ENCODE data around the gene NRN1L. TPM values are rescaled to one million over a fixed set of nuclear protein-coding genes. Genes with fewer than 3 reads are reported as not detected.

The NRN1L gene
- total RNA-seq, 1 experiment from 2014 or later, result not detected

DNA sequence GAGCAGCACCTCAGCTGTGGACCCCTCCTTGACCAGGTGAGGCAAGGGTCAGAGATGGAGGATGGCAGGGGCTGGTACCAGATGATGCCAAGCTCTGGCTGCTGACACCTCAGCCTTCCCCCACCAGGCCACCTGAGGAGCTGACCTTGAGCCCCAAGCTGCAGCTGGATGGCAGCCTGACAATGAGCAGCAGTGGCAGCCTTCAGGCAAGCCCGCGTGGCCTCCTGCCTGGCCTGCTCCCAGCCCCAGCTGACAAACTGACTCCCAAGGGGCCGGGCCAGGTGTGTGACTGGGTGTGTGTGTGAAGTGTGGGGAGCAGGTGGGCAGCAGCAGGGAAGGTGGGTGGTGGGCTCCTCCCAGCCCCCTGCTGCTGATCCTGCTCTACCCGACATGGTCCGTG lies 4.7 kb upstream of the NRN1L start:
- Mint-ChIP-seq H3K9me3 (ENCODE audit: unreplicated experiment) (no peaks in the 10 kb centered on the region), H3K4me3 (ENCODE audit: unreplicated experiment) (no peak overlapping the region), H3K4me1 (ENCODE audit: insufficient read depth, unreplicated experiment) (peaks cover 28% of the 10 kb centered on the region), H3K36me3 (ENCODE audit: insufficient read depth, unreplicated experiment) (peaks cover 78% of the 10 kb centered on the region), H3K27me3 (ENCODE audit: insufficient read depth, unreplicated experiment) (no peaks in the 10 kb centered on the region), H3K27ac (ENCODE audit: low read depth, unreplicated experiment) (no peak overlapping the region)
- no TSS peak for BruUV-seq (replicated peaks)
- intact Hi-C loops (cut with micrococcal nuclease), result no loop called here
- CTCF ChIA-PET, result interaction anchor here (1.2 to 6.4 kb wide), 3 partner anchors 47 to 64 kb away, joined by 3 to 67 read pairs (median 10); no protein-coding TSS in a partner anchor
- no peak for DNase-seq (ENCODE audit: unreplicated experiment)
- POLR2A ChIA-PET, result no interaction called here
- TF ChIP-seq, protein P1, sequence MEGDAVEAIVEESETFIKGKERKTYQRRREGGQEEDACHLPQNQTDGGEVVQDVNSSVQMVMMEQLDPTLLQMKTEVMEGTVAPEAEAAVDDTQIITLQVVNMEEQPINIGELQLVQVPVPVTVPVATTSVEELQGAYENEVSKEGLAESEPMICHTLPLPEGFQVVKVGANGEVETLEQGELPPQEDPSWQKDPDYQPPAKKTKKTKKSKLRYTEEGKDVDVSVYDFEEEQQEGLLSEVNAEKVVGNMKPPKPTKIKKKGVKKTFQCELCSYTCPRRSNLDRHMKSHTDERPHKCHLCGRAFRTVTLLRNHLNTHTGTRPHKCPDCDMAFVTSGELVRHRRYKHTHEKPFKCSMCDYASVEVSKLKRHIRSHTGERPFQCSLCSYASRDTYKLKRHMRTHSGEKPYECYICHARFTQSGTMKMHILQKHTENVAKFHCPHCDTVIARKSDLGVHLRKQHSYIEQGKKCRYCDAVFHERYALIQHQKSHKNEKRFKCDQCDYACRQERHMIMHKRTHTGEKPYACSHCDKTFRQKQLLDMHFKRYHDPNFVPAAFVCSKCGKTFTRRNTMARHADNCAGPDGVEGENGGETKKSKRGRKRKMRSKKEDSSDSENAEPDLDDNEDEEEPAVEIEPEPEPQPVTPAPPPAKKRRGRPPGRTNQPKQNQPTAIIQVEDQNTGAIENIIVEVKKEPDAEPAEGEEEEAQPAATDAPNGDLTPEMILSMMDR (IDR thresholded peaks at IDR 0.05; ENCODE audit: unreplicated experiment), result no peak

DNA sequence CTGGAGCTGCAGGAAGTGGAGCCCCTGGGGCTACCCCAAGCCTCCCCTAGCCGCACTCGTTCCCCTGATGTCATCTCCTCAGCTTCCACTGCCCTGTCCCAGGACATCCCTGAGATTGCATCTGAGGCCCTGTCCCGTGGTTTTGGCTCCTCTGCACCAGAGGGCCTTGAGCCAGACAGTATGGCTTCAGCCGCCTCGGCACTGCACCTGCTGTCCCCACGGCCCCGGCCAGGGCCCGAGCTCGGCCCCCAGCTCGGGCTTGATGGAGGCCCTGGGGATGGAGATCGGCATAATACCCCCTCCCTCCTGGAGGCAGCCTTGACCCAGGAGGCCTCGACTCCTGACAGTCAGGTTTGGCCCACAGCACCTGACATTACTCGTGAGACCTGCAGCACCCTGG lies 4.1 kb upstream of the NRN1L start:
- no peak overlapping the region for H3K4me3 Mint-ChIP-seq (ENCODE audit: unreplicated experiment)
- H3K27me3 Mint-ChIP-seq (ENCODE audit: insufficient read depth, unreplicated experiment), result no peaks in the 10 kb centered on the region
- ChIA-PET CTCF (interaction anchor here (0.6 to 6.4 kb wide), 5 partner anchors 23 to 359 kb away, joined by 3 to 67 read pairs (median 4); no protein-coding TSS in a partner anchor), POLR2A (no interaction called here)
- H3K27ac Mint-ChIP-seq (ENCODE audit: low read depth, unreplicated experiment), result no peak overlapping the region
- no peaks in the 10 kb centered on the region for H3K9me3 Mint-ChIP-seq (ENCODE audit: unreplicated experiment)
- intact Hi-C loops (cut with micrococcal nuclease), result no loop called here
- DNase-seq (ENCODE audit: unreplicated experiment), result no peak
- no TSS peak for BruUV-seq (replicated peaks)
- TF ChIP-seq, protein P1 (IDR thresholded peaks at IDR 0.05; ENCODE audit: unreplicated experiment), result no peak
- H3K36me3 Mint-ChIP-seq (ENCODE audit: insufficient read depth, unreplicated experiment), result peaks cover 78% of the 10 kb centered on the region
- peaks cover 22% of the 10 kb centered on the region for H3K4me1 Mint-ChIP-seq (ENCODE audit: insufficient read depth, unreplicated experiment)

DNA sequence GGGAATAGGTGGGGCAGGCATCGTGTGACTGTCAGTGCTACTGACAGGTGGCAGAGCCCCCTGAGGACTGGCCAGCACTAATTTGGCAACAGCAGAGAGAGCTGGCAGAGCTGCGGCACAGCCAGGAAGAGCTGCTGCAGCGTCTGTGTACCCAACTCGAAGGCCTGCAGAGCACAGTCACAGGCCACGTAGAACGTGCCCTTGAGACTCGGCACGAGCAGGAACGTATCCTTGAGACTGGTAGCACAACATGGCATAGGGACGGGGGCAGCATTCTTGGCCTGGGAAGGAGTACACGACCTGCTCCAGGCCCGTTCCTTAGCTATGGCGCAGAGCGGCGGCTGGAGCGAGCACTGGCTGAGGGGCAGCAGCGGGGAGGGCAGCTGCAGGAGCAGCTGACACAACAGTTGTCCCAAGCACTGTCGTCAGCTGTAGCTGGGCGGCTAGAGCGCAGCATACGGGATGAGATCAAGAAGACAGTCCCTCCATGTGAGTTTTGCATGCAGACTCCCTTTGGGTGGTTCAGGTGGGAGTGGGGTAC lies 3.0 kb upstream of the NRN1L start:
- Mint-ChIP-seq H3K36me3 (ENCODE audit: insufficient read depth, unreplicated experiment) (peaks cover 68% of the 10 kb centered on the region), H3K27ac (ENCODE audit: low read depth, unreplicated experiment) (no peak overlapping the region), H3K4me1 (ENCODE audit: insufficient read depth, unreplicated experiment) (peaks cover 17% of the 10 kb centered on the region), H3K4me3 (ENCODE audit: unreplicated experiment) (no peak overlapping the region), H3K9me3 (ENCODE audit: unreplicated experiment) (no peaks in the 10 kb centered on the region), H3K27me3 (ENCODE audit: insufficient read depth, unreplicated experiment) (no peaks in the 10 kb centered on the region)
- ChIA-PET CTCF (interaction anchor here (0.6 to 6.4 kb wide), 4 partner anchors 9 to 54 kb away, joined by 3 to 67 read pairs (median 5); no protein-coding TSS in a partner anchor), POLR2A (interaction anchor here (0.6 to 1.0 kb wide), 2 partner anchors 8 to 922 kb away, joined by 3 read pairs; no protein-coding TSS in a partner anchor)
- TF ChIP-seq, protein P1 (IDR thresholded peaks at IDR 0.05; ENCODE audit: unreplicated experiment), result no peak
- BruUV-seq (replicated peaks), result no TSS peak
- no peak for DNase-seq (ENCODE audit: unreplicated experiment)
- intact Hi-C loops (cut with micrococcal nuclease), result no loop called here

DNA sequence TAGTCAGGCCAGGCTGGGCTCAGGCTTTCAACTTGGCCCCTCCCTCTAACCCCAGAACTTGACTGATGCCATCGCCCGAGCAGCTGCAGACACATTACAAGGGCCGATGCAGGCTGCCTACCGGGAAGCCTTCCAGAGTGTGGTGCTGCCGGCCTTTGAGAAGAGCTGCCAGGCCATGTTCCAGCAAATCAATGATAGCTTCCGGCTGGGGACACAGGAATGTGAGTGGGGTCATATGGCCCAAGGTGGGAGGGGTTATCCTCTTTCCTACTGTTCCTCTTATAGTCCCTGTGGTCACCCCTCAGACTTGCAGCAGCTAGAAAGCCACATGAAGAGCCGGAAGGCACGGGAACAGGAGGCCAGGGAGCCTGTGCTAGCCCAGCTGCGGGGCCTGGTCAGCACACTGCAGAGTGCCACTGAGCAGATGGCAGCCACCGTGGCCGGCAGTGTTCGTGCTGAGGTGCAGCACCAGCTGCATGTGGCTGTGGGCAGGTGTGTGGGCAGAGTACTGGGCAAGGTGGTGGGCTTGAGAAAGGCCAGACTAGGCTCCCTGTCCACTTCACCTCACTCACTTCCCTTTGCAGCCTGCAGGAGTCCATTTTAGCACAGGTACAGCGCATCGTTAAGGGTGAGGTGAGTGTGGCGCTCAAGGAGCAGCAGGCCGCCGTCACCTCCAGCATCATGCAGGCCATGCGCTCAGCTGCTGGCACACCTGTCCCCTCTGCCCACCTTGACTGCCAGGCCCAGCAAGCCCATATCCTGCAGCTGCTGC lies 2.1 kb upstream of the NRN1L start:
- no peaks in the 10 kb centered on the region for H3K27me3 Mint-ChIP-seq (ENCODE audit: insufficient read depth, unreplicated experiment)
- ChIA-PET CTCF (interaction anchor here (0.6 to 6.4 kb wide), 12 partner anchors 8 to 68 kb away, joined by 3 to 67 read pairs (median 7); partner anchors contain the start of genes EDC4 and NUTF2), POLR2A (interaction anchor here (0.6 to 3.5 kb wide), 3 partner anchors 9 to 923 kb away, joined by 3 to 18 read pairs (median 3); partner anchors contain the start of gene PSKH1)

More for the DNA sequence above, 2.1 kb upstream of the NRN1L start:
- peak overlapping the region; percentile 72 for H3K27ac Mint-ChIP-seq (ENCODE audit: low read depth, unreplicated experiment)
- H3K9me3 Mint-ChIP-seq (ENCODE audit: unreplicated experiment), result no peaks in the 10 kb centered on the region
- BruUV-seq (replicated peaks), result no TSS peak
- TF ChIP-seq, protein P1 (IDR thresholded peaks at IDR 0.05; ENCODE audit: unreplicated experiment), result no peak
- intact Hi-C loops (cut with micrococcal nuclease), result loop anchor here (1.0 kb wide), 1 partner anchor 46 kb away; no protein-coding TSS in a partner anchor
- peaks cover 59% of the 10 kb centered on the region for H3K36me3 Mint-ChIP-seq (ENCODE audit: insufficient read depth, unreplicated experiment)
- DNase-seq (ENCODE audit: unreplicated experiment), result no peak
- no peak overlapping the region for H3K4me3 Mint-ChIP-seq (ENCODE audit: unreplicated experiment)
- peaks cover 17% of the 10 kb centered on the region for H3K4me1 Mint-ChIP-seq (ENCODE audit: insufficient read depth, unreplicated experiment)
